ENCODE results near the gene CRIP1. TPM values are rescaled to one million over a fixed set of nuclear protein-coding genes. Genes with fewer than 3 reads are reported as not detected.

The CRIP1 gene
- total and polyA plus RNA-seq, 2 donors (not counting 1 experiment from before 2014, with no cell fraction given) = 210 to 563 TPM

DNA sequence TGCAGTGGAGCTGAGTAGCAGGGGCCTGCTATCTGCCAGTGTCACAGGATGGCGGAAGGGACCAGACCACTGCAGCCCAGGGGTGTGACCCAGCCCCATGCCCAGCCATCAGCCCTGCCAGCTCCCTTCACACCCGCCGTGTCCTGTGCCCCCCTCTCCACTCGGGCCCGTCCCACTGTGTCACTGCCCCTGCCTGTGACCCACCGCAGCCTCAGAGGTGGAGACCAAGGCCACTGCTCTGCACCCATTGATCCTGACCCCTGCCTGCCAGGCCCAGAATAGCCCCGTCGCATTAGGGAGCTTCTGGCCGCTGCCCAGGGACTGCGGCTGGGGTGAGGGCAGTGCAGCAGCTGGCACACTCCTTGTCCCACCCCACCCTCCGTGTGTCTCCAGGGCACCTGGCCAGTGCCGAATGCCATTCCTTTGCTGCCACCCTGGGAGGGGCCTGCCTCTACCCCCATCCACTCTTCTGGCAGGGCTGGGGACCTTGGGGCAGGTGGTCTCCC, 14.1 kb upstream of the CRIP1 start:
- H3K4me1 ChIP-seq (ENCODE audit: control insufficient read depth in 2 of 2, insufficient read depth in 2 of 2, low read length in 2 of 2) = peaks cover 36 to 42% of the 10 kb centered on the region in 2 donors
- H3K27ac Mint-ChIP-seq = peak overlapping the region; percentile 37
- H3K9ac ChIP-seq (ENCODE audit: low read length) = no peak overlapping the region
- H3K27ac ChIP-seq (ENCODE audit: low read length in 2 of 2) = no peak overlapping the region
- DNase-seq = no peak
- no peak overlapping the region for H2AFZ ChIP-seq (ENCODE audit: insufficient read depth, low read depth, low read length, poor library complexity, severe bottlenecking)
- H3K27me3 Mint-ChIP-seq = no peaks in the 10 kb centered on the region
- H3K36me3 ChIP-seq (replicated peaks in 1 of 2; ENCODE audit: control extremely low read depth in 1 of 2, control insufficient read depth in 1 of 2, extremely low read depth in 1 of 2, insufficient read depth in 2 of 2, low read length in 1 of 2) = peaks cover 0 to 7% of the 10 kb centered on the region in 2 experiments
- peak overlapping the region; percentile 23 for H3K4me3 Mint-ChIP-seq
- H3K9me3 Mint-ChIP-seq (ENCODE audit: insufficient read depth) = no peaks in the 10 kb centered on the region
- peaks cover 0 to 33% (median 0%) of the 10 kb centered on the region in 3 donors for H3K9me3 ChIP-seq (ENCODE audit: control extremely low read depth in 1 of 3, control insufficient read depth in 2 of 3, insufficient read depth in 1 of 3, low read length in 2 of 3)
- WGBS (ENCODE audit: insufficient coverage) = 97% methylated on average over 12 of the region's 12 CpGs
- ATAC-seq (ENCODE audit: low read depth) = no peak
- H3K4me3 ChIP-seq (ENCODE audit: control extremely low read depth in 1 of 5, extremely low read depth in 1 of 5, insufficient read depth in 1 of 5, low read depth in 2 of 5, low read length in 4 of 5) = no peak overlapping the region
- peaks cover 15% of the 10 kb centered on the region for H4K20me1 ChIP-seq (ENCODE audit: control insufficient read depth, insufficient read depth, low read length, poor library complexity, severe bottlenecking)
- peaks cover 0 to 46% (median 11%) of the 10 kb centered on the region in 4 experiments for H3K27me3 ChIP-seq (replicated peaks in 1 of 4; ENCODE audit: control extremely low read depth in 1 of 4, control insufficient read depth in 3 of 4, insufficient read depth in 4 of 4, low read length in 3 of 4)
- POLR2A ChIA-PET = interaction anchor here (0.5 to 0.6 kb wide), 2 partner anchors 181 to 670 kb away, joined by 3 to 13 read pairs; no protein-coding TSS in a partner anchor
- H3K79me2 ChIP-seq (ENCODE audit: control insufficient read depth, insufficient read depth, low read length) = no peaks in the 10 kb centered on the region
- TF ChIP-seq, protein P1, sequence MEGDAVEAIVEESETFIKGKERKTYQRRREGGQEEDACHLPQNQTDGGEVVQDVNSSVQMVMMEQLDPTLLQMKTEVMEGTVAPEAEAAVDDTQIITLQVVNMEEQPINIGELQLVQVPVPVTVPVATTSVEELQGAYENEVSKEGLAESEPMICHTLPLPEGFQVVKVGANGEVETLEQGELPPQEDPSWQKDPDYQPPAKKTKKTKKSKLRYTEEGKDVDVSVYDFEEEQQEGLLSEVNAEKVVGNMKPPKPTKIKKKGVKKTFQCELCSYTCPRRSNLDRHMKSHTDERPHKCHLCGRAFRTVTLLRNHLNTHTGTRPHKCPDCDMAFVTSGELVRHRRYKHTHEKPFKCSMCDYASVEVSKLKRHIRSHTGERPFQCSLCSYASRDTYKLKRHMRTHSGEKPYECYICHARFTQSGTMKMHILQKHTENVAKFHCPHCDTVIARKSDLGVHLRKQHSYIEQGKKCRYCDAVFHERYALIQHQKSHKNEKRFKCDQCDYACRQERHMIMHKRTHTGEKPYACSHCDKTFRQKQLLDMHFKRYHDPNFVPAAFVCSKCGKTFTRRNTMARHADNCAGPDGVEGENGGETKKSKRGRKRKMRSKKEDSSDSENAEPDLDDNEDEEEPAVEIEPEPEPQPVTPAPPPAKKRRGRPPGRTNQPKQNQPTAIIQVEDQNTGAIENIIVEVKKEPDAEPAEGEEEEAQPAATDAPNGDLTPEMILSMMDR (IDR thresholded peaks at IDR 0.05) = no peak
- TF ChIP-seq EZH2 (IDR thresholded peaks at IDR 0.05; ENCODE audit: borderline replicate concordance, insufficient read depth, low read depth, low read length, poor library complexity, severe bottlenecking) = no peak
- CTCF ChIA-PET = interaction anchor here (2.6 kb wide), 1 partner anchor 9 kb away, joined by 9 read pairs; no protein-coding TSS in a partner anchor
- no peak overlapping the region for H3K4me2 ChIP-seq (replicated peaks; ENCODE audit: low read depth, low read length, poor library complexity, severe bottlenecking)
- H3K4me1 Mint-ChIP-seq = peaks cover 35% of the 10 kb centered on the region
- intact Hi-C loops (cut with micrococcal nuclease) = no loop called here

DNA sequence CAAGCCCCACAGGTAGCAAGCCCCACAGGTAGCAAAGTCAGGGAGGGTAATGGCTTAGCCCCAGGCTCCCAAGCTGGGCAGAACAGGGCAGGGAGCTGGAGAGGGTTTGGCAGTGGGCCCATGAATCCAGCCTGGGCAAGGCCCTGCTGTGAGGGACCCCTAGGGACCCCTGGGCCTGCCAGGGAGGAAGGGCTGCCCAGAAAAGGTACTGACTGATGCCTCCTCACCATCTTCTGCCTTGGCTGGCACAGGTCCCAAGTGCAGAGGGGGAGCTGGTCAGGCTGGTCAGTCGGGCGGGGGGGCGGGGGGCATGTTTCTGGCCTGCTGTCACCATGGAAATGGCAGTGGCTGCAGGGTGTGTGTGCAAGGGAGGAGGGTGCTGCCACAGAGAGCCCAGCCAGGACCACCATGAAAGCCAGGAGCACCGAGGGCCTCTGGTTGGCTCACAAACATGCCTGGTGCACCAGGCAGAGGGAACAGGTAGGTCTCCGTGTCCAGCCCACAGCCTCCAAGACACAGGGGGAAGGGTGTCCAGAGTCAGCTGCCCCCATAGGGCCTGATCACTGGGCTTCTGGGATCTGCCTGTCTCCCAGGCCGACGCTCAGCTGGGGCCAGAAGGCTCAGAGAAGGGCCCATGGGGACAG, 13.5 kb upstream of the CRIP1 start:
- ChIA-PET POLR2A (interaction anchor here (1.3 kb wide), 1 partner anchor 17 kb away, joined by 5 read pairs; no protein-coding TSS in a partner anchor), CTCF (interaction anchor here (0.8 to 2.6 kb wide), 4 partner anchors 8 to 55 kb away, joined by 3 to 9 read pairs (median 5); no protein-coding TSS in a partner anchor)
- peaks cover 0 to 6% of the 10 kb centered on the region in 2 experiments for H3K36me3 ChIP-seq (replicated peaks in 1 of 2; ENCODE audit: control extremely low read depth in 1 of 2, control insufficient read depth in 1 of 2, extremely low read depth in 1 of 2, insufficient read depth in 2 of 2, low read length in 1 of 2)
- peak overlapping the region; percentile 95 for H3K4me2 ChIP-seq (replicated peaks; ENCODE audit: low read depth, low read length, poor library complexity, severe bottlenecking)
- Mint-ChIP-seq H3K9me3 (ENCODE audit: insufficient read depth) (no peaks in the 10 kb centered on the region), H3K27ac (peak overlapping the region; percentile 26), H3K27me3 (no peaks in the 10 kb centered on the region), H3K4me1 (peaks cover 35% of the 10 kb centered on the region), H3K4me3 (peak overlapping the region; percentile 80)
- DNase-seq = no peak
- H3K4me1 ChIP-seq (ENCODE audit: control insufficient read depth in 2 of 2, insufficient read depth in 2 of 2, low read length in 2 of 2) = peaks cover 39 to 48% of the 10 kb centered on the region in 2 donors
- ATAC-seq (ENCODE audit: low read depth) = no peak
- peak overlapping the region in 4 of 5 experiments; percentile 32 to 64 (median 55) for H3K4me3 ChIP-seq (ENCODE audit: control extremely low read depth in 1 of 5, extremely low read depth in 1 of 5, insufficient read depth in 1 of 5, low read depth in 2 of 5, low read length in 4 of 5)
- WGBS (ENCODE audit: insufficient coverage) = 40% methylated on average over 5 of the region's 7 CpGs
- no peak for TF ChIP-seq EZH2 (IDR thresholded peaks at IDR 0.05; ENCODE audit: borderline replicate concordance, insufficient read depth, low read depth, low read length, poor library complexity, severe bottlenecking)
- TF ChIP-seq, protein P1 (IDR thresholded peaks at IDR 0.05) = no peak
- H2AFZ ChIP-seq (ENCODE audit: insufficient read depth, low read depth, low read length, poor library complexity, severe bottlenecking) = peak overlapping the region; percentile 62
- peaks cover 0 to 46% (median 11%) of the 10 kb centered on the region in 4 experiments for H3K27me3 ChIP-seq (replicated peaks in 1 of 4; ENCODE audit: control extremely low read depth in 1 of 4, control insufficient read depth in 3 of 4, insufficient read depth in 4 of 4, low read length in 3 of 4)
- H4K20me1 ChIP-seq (ENCODE audit: control insufficient read depth, insufficient read depth, low read length, poor library complexity, severe bottlenecking) = peaks cover 15% of the 10 kb centered on the region
- intact Hi-C loops (cut with micrococcal nuclease) = no loop called here
- peaks cover 0 to 39% (median 0%) of the 10 kb centered on the region in 3 donors for H3K9me3 ChIP-seq (ENCODE audit: control extremely low read depth in 1 of 3, control insufficient read depth in 2 of 3, insufficient read depth in 1 of 3, low read length in 2 of 3)
- peak overlapping the region; percentile 65 for H3K9ac ChIP-seq (ENCODE audit: low read length)
- no peak overlapping the region for H3K27ac ChIP-seq (ENCODE audit: low read length in 2 of 2)
- H3K79me2 ChIP-seq (ENCODE audit: control insufficient read depth, insufficient read depth, low read length) = no peaks in the 10 kb centered on the region
